HEK293 (cell line): ENCODE measurements around the gene NR2F1-AS1.
A peak's percentile ranks its signal among the peaks of the same experiment; 100 is the strongest.

Experiments used
- GLIS1 ChIP-seq: fragments of 450-650 bp; formaldehyde crosslinking; IDR thresholded peaks from 2 replicates; pipeline ENCODE4 v1.5.1; 2016; ENCODE audit warnings: missing biosample characterization, missing genetic modification characterization
- GLIS2 ChIP-seq: fragments of 450-650 bp; formaldehyde crosslinking; IDR thresholded peaks from 2 replicates; pipeline ENCODE4 v1.5.1; 2016; ENCODE audit warnings: missing biosample characterization, missing genetic modification characterization
- IKZF3 ChIP-seq: fragments of 450-650 bp; IDR thresholded peaks from 2 replicates; pipeline ENCODE4 v1.5.0; 2018; ENCODE audit warnings: missing biosample characterization, mild to moderate bottlenecking, missing genetic modification characterization, moderate library complexity
- KLF10 ChIP-seq: fragments of 450-650 bp; IDR thresholded peaks from 2 replicates; pipeline ENCODE4 v1.5.1; 2018; ENCODE audit warnings: missing biosample characterization, mild to moderate bottlenecking, missing genetic modification characterization
- KLF8 ChIP-seq: fragments of 450-650 bp; formaldehyde crosslinking; IDR thresholded peaks from 2 replicates; pipeline ENCODE4 v1.5.1; 2016; ENCODE audit warnings: missing biosample characterization, missing genetic modification characterization
- MEIS1 ChIP-seq: sonication (generic); formaldehyde crosslinking; IDR thresholded peaks from 2 replicates; pipeline ENCODE4 v1.8.1; 2022; ENCODE audit warnings: missing genetic modification reagents, mild to moderate bottlenecking, borderline replicate concordance
- SALL2 ChIP-seq: fragments of 450-650 bp; formaldehyde crosslinking; IDR thresholded peaks from 2 replicates; pipeline ENCODE4 v1.5.0; 2017; ENCODE audit warnings: missing biosample characterization, mild to moderate bottlenecking, missing genetic modification characterization, borderline replicate concordance
- SP7 ChIP-seq: fragments of 450-650 bp; formaldehyde crosslinking; IDR thresholded peaks from 2 replicates; pipeline ENCODE4 v1.5.1; 2016; ENCODE audit warnings: missing biosample characterization, missing genetic modification characterization
- ZBTB21 ChIP-seq: fragments of 450-650 bp; formaldehyde crosslinking; IDR thresholded peaks from 2 replicates; pipeline ENCODE4 v1.5.1; 2017; ENCODE audit warnings: missing biosample characterization, missing genetic modification characterization
- ZNF140 ChIP-seq: fragments of 450-650 bp; formaldehyde crosslinking; IDR thresholded peaks from 2 replicates; pipeline ENCODE4 v1.5.1; 2016; ENCODE audit warnings: missing biosample characterization, missing genetic modification characterization
- ZNF148 ChIP-seq: fragments of 450-650 bp; formaldehyde crosslinking; IDR thresholded peaks from 2 replicates; pipeline ENCODE4 v1.5.0; 2017; ENCODE audit warnings: missing biosample characterization, missing genetic modification characterization, borderline replicate concordance
- ZNF214 ChIP-seq: fragments of 450-650 bp; formaldehyde crosslinking; IDR thresholded peaks from 2 replicates; pipeline ENCODE4 v1.5.1; 2017; ENCODE audit warnings: missing biosample characterization, mild to moderate bottlenecking, missing genetic modification characterization, borderline replicate concordance
- ZNF280C ChIP-seq: fragments of 450-650 bp; formaldehyde crosslinking; IDR thresholded peaks from 2 replicates; pipeline ENCODE4 v1.5.1; 2016; ENCODE audit warnings: missing biosample characterization, missing genetic modification characterization
- ZNF37A ChIP-seq: fragments of 450-650 bp; IDR thresholded peaks from 2 replicates; pipeline ENCODE4 v1.5.1; 2018; ENCODE audit warnings: missing biosample characterization, missing genetic modification characterization
- ZNF555 ChIP-seq: fragments of 450-650 bp; formaldehyde crosslinking; conservative IDR thresholded peaks from 2 replicates; pipeline ENCODE4 v1.5.1; 2017; ENCODE audit warnings: missing biosample characterization, mild to moderate bottlenecking, missing genetic modification characterization, inconsistent platforms
- ZNF623 ChIP-seq: fragments of 450-650 bp; formaldehyde crosslinking; IDR thresholded peaks from 2 replicates; pipeline ENCODE4 v1.5.1; 2016; ENCODE audit warnings: missing biosample characterization, missing genetic modification characterization
- ZNF654 ChIP-seq: fragments of 450-650 bp; formaldehyde crosslinking; IDR thresholded peaks from 2 replicates; pipeline ENCODE4 v1.5.1; 2016; ENCODE audit warnings: low read depth, missing biosample characterization, missing genetic modification characterization
- ZNF677 ChIP-seq: fragments of 450-650 bp; IDR thresholded peaks from 2 replicates; pipeline ENCODE4 v1.5.0; 2018; ENCODE audit warnings: missing biosample characterization, mild to moderate bottlenecking, missing genetic modification characterization, moderate library complexity
- ZNF768 ChIP-seq: fragments of 450-650 bp; formaldehyde crosslinking; IDR thresholded peaks from 2 replicates; pipeline ENCODE4 v1.5.1; 2018; ENCODE audit warnings: missing biosample characterization, mild to moderate bottlenecking, missing genetic modification characterization
- ZNF837 ChIP-seq: fragments of 450-650 bp; formaldehyde crosslinking; IDR thresholded peaks from 2 replicates; pipeline ENCODE4 v1.5.1; 2016; ENCODE audit warnings: missing biosample characterization, missing genetic modification characterization
- ZNF843 ChIP-seq: fragments of 450-650 bp; formaldehyde crosslinking; IDR thresholded peaks from 2 replicates; pipeline ENCODE4 v1.5.1; 2016; ENCODE audit warnings: missing biosample characterization, missing genetic modification characterization
- ZSCAN16 ChIP-seq: fragments of 450-650 bp; formaldehyde crosslinking; IDR thresholded peaks from 2 replicates; pipeline ENCODE4 v1.5.1; 2016; ENCODE audit warnings: missing biosample characterization, missing genetic modification characterization
- TF ChIP-seq, protein P1 (sequence below): fragments of 450-650 bp; formaldehyde crosslinking; optimal IDR thresholded peaks from 2 replicates; pipeline ENCODE3; 2016; ENCODE audit warnings: missing biosample characterization, mild to moderate bottlenecking, missing genetic modification characterization
- TF ChIP-seq, protein P2 (sequence below): fragments of 450-650 bp; formaldehyde crosslinking; conservative IDR thresholded peaks from 2 replicates; pipeline ENCODE4 v1.5.1; 2016; ENCODE audit warnings: low read depth, missing biosample characterization, missing genetic modification characterization
- TF ChIP-seq, protein P3 (sequence below): fragments of 450-650 bp; formaldehyde crosslinking; IDR thresholded peaks from 2 replicates; pipeline ENCODE4 v1.5.1; 2016; ENCODE audit warnings: missing biosample characterization, missing genetic modification characterization, low read depth
- TF ChIP-seq, protein P4 (sequence below): fragments of 450-650 bp; formaldehyde crosslinking; IDR thresholded peaks from 2 replicates; pipeline ENCODE4 v1.5.1; 2016; ENCODE audit warnings: missing biosample characterization, missing genetic modification characterization

NR2F1-AS1 gene

GRCh38 chr5:93582677-93583438, 1.8 kb upstream of the NR2F1-AS1 start, which contains the start of gene NR2F1 (continued):
- TF ChIP-seq ZNF148, result peak; percentile 84
- TF ChIP-seq ZNF654 (tag by site-specific recombination), result peak; percentile 34
- no peak for TF ChIP-seq ZNF768
- TF ChIP-seq KLF10, result peak; percentile 99
- TF ChIP-seq GLIS1 (tag by site-specific recombination), result peak; percentile 87
- TF ChIP-seq ZNF37A (tag by site-specific recombination), result no peak
- TF ChIP-seq ZNF843 (tag by site-specific recombination), result peak; percentile 92
- no peak for TF ChIP-seq ZNF140
- TF ChIP-seq, protein P1, sequence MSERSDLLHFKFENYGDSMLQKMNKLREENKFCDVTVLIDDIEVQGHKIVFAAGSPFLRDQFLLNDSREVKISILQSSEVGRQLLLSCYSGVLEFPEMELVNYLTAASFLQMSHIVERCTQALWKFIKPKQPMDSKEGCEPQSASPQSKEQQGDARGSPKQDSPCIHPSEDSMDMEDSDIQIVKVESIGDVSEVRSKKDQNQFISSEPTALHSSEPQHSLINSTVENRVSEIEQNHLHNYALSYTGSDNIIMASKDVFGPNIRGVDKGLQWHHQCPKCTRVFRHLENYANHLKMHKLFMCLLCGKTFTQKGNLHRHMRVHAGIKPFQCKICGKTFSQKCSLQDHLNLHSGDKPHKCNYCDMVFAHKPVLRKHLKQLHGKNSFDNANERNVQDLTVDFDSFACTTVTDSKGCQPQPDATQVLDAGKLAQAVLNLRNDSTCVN (tag by site-specific recombination), result peak; percentile 38
- no peak for TF ChIP-seq SALL2 (tag by site-specific recombination)
- no peak for TF ChIP-seq ZNF214 (tag by site-specific recombination)
- TF ChIP-seq GLIS2 (tag by site-specific recombination), result peak; percentile 96
- TF ChIP-seq KLF8 (tag by site-specific recombination), result peak; percentile 97
- TF ChIP-seq, protein P2, sequence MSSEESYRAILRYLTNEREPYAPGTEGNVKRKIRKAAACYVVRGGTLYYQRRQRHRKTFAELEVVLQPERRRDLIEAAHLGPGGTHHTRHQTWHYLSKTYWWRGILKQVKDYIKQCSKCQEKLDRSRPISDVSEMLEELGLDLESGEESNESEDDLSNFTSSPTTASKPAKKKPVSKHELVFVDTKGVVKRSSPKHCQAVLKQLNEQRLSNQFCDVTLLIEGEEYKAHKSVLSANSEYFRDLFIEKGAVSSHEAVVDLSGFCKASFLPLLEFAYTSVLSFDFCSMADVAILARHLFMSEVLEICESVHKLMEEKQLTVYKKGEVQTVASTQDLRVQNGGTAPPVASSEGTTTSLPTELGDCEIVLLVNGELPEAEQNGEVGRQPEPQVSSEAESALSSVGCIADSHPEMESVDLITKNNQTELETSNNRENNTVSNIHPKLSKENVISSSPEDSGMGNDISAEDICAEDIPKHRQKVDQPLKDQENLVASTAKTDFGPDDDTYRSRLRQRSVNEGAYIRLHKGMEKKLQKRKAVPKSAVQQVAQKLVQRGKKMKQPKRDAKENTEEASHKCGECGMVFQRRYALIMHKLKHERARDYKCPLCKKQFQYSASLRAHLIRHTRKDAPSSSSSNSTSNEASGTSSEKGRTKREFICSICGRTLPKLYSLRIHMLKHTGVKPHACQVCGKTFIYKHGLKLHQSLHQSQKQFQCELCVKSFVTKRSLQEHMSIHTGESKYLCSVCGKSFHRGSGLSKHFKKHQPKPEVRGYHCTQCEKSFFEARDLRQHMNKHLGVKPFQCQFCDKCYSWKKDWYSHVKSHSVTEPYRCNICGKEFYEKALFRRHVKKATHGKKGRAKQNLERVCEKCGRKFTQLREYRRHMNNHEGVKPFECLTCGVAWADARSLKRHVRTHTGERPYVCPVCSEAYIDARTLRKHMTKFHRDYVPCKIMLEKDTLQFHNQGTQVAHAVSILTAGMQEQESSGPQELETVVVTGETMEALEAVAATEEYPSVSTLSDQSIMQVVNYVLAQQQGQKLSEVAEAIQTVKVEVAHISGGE (tag by site-specific recombination), result peak; percentile 26; the same call in 1 of the 2 replicates
- TF ChIP-seq ZNF280C (tag by site-specific recombination), result no peak
- no peak for TF ChIP-seq MEIS1 (CRISPR knock-in tag)
- TF ChIP-seq SP7, result peak; percentile 96
- peak; percentile 75 for TF ChIP-seq ZBTB21 (tag by site-specific recombination)
- TF ChIP-seq IKZF3, result peak; percentile 96
- TF ChIP-seq, protein P3, sequence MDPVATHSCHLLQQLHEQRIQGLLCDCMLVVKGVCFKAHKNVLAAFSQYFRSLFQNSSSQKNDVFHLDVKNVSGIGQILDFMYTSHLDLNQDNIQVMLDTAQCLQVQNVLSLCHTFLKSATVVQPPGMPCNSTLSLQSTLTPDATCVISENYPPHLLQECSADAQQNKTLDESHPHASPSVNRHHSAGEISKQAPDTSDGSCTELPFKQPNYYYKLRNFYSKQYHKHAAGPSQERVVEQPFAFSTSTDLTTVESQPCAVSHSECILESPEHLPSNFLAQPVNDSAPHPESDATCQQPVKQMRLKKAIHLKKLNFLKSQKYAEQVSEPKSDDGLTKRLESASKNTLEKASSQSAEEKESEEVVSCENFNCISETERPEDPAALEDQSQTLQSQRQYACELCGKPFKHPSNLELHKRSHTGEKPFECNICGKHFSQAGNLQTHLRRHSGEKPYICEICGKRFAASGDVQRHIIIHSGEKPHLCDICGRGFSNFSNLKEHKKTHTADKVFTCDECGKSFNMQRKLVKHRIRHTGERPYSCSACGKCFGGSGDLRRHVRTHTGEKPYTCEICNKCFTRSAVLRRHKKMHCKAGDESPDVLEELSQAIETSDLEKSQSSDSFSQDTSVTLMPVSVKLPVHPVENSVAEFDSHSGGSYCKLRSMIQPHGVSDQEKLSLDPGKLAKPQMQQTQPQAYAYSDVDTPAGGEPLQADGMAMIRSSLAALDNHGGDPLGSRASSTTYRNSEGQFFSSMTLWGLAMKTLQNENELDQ (tag by site-specific recombination), result 0 out of 2 replicates have a peak, but pooled peaks have one; percentile 61
- TF ChIP-seq ZNF677, result no peak
- TF ChIP-seq ZSCAN16 (tag by site-specific recombination), result peak; percentile 96
- TF ChIP-seq ZNF837 (tag by site-specific recombination), result peak; percentile 89
- no peak for TF ChIP-seq ZNF555 (tag by site-specific recombination)
- TF ChIP-seq, protein P4, sequence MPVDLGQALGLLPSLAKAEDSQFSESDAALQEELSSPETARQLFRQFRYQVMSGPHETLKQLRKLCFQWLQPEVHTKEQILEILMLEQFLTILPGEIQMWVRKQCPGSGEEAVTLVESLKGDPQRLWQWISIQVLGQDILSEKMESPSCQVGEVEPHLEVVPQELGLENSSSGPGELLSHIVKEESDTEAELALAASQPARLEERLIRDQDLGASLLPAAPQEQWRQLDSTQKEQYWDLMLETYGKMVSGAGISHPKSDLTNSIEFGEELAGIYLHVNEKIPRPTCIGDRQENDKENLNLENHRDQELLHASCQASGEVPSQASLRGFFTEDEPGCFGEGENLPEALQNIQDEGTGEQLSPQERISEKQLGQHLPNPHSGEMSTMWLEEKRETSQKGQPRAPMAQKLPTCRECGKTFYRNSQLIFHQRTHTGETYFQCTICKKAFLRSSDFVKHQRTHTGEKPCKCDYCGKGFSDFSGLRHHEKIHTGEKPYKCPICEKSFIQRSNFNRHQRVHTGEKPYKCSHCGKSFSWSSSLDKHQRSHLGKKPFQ, result peak; percentile 99
- TF ChIP-seq ZNF623 (tag by site-specific recombination), result peak; percentile 50
